NCI-H446 (cell line): Measurements from ENCODE around the gene CADPS.

Experiments
- DNase-seq, 2 experiments: peaks; one replicate each; lab custom pipeline; 2025; lab: John Stamatoyannopoulos, UW

The CADPS gene

GRCh38 chr3:62557983-62558382 is 317.2 kb downstream of the CADPS start:
- no peak for DNase-seq

GRCh38 chr3:62557450-62557849 is 317.8 kb downstream of the CADPS start:
- DNase-seq = no peak

- no peak for DNase-seq
Measured at GRCh38 chr3:62556121-62556815, 318.9 kb downstream of the CADPS start.

GRCh38 chr3:62554264-62554799 is 320.9 kb downstream of the CADPS start:
- no peak for DNase-seq

- DNase-seq = no peak
Measured at GRCh38 chr3:62553811-62554210, 321.4 kb downstream of the CADPS start.

- no peak for DNase-seq
Measured at GRCh38 chr3:62551556-62551955, 323.7 kb downstream of the CADPS start.

GRCh38 chr3:62550439-62550838 is 324.8 kb downstream of the CADPS start:
- no peak for DNase-seq

GRCh38 chr3:62548528-62549205 is 326.5 kb downstream of the CADPS start:
- no peak for DNase-seq

- DNase-seq = no peak
Measured at GRCh38 chr3:62546266-62546665, 328.9 kb downstream of the CADPS start.

- no peak for DNase-seq
Measured at GRCh38 chr3:62542185-62542584, 333.0 kb downstream of the CADPS start.

- DNase-seq = no peak
Measured at GRCh38 chr3:62539762-62540161, 335.5 kb downstream of the CADPS start.

- DNase-seq = no peak
Measured at GRCh38 chr3:62538691-62539356, 336.4 kb downstream of the CADPS start.

- DNase-seq = no peak
Measured at GRCh38 chr3:62534326-62534725, 340.9 kb downstream of the CADPS start.

- DNase-seq = no peak
Measured at GRCh38 chr3:62532796-62533195, 342.4 kb downstream of the CADPS start.

GRCh38 chr3:62531981-62532380 is 343.2 kb downstream of the CADPS start:
- no peak for DNase-seq

- no peak for DNase-seq
Measured at GRCh38 chr3:62531493-62531892, 343.7 kb downstream of the CADPS start.

GRCh38 chr3:62529230-62529629 is 346.0 kb downstream of the CADPS start:
- DNase-seq = peak in 1 of 2 experiments; percentile 2

GRCh38 chr3:62527474-62527873 is 347.7 kb downstream of the CADPS start:
- DNase-seq = no peak

GRCh38 chr3:62525281-62525680 is 349.9 kb downstream of the CADPS start:
- peak in 1 of 2 experiments; percentile 9 for DNase-seq

- no peak for DNase-seq
Measured at GRCh38 chr3:62523672-62524071, 351.5 kb downstream of the CADPS start.

- DNase-seq = no peak
Measured at GRCh38 chr3:62521464-62522105, 353.6 kb downstream of the CADPS start.

- no peak for DNase-seq
Measured at GRCh38 chr3:62503516-62503915, 371.7 kb downstream of the CADPS start.
